ENCODE measurements around the gene KRTAP4-1. TPM values are rescaled to one million over a fixed set of nuclear protein-coding genes. Genes with fewer than 3 reads are reported as not detected.

The KRTAP4-1 gene
- total RNA-seq, 1 donor from 2014 or later = not detected

DNA sequence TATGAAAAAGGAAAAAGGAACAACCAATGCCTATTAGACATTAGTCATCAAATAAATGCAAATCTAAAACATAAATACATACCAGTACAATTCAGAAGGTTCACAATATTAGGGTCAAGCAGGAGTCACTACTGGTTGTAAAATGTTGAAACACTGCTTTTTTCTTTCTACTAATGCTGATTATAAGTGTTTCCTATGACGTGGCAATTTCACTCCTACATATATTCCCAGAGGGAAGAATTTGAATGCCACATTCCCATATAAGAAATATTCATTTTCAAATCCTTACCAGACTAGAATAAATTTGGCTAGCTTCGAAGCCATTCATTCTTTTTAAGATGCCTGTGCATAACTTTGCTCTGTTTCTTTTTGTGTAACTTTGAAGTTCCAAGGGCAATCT is 39.1 kb upstream of the KRTAP4-1 start:
- Histone ChIP-seq H3K27me3 (ENCODE audit: low read depth) (peaks cover 7% of the 10 kb centered on the region), H3K36me3 (no peaks in the 10 kb centered on the region), H3K27ac (no peak overlapping the region), H3K9me3 (no peaks in the 10 kb centered on the region), H3K4me3 (no peak overlapping the region), H3K4me1 (no peaks in the 10 kb centered on the region)
- intact Hi-C loops (cut with DNase I) = no loop called here
- TF ChIP-seq, protein P1, sequence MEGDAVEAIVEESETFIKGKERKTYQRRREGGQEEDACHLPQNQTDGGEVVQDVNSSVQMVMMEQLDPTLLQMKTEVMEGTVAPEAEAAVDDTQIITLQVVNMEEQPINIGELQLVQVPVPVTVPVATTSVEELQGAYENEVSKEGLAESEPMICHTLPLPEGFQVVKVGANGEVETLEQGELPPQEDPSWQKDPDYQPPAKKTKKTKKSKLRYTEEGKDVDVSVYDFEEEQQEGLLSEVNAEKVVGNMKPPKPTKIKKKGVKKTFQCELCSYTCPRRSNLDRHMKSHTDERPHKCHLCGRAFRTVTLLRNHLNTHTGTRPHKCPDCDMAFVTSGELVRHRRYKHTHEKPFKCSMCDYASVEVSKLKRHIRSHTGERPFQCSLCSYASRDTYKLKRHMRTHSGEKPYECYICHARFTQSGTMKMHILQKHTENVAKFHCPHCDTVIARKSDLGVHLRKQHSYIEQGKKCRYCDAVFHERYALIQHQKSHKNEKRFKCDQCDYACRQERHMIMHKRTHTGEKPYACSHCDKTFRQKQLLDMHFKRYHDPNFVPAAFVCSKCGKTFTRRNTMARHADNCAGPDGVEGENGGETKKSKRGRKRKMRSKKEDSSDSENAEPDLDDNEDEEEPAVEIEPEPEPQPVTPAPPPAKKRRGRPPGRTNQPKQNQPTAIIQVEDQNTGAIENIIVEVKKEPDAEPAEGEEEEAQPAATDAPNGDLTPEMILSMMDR (IDR thresholded peaks at IDR 0.05) = no peak
- DNase-seq (no peak), ATAC-seq (no peak)

DNA sequence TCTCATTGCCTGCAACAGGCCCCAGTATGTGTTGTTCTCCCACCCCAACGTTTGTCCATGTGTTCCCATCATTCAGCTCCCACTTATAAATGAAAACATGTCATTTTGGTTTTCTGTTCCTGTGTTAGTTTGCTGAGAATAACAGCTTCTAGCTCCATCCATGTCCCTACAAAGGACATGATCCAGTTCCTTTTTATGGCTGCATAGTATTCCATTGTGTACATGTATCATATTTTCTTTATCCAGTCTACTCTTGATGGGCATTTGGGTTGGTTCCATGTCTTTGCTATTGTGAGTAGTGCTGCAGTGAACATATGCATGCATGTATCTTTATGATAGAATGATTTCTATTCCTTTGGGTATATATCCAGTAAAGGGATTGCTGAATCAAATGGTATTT is 31.0 kb upstream of the KRTAP4-1 start:
- intact Hi-C loops (cut with DNase I) = no loop called here
- ATAC-seq (no peak), DNase-seq (no peak)
- no peaks in the 10 kb centered on the region for H3K4me1 ChIP-seq
- no peaks in the 10 kb centered on the region for H3K36me3 ChIP-seq
- H3K9me3 ChIP-seq = no peaks in the 10 kb centered on the region
- TF ChIP-seq, protein P1 (IDR thresholded peaks at IDR 0.05) = no peak
- H3K4me3 ChIP-seq = no peak overlapping the region
- no peak overlapping the region for H3K27ac ChIP-seq
- H3K27me3 ChIP-seq (ENCODE audit: low read depth) = peaks cover 6% of the 10 kb centered on the region

DNA sequence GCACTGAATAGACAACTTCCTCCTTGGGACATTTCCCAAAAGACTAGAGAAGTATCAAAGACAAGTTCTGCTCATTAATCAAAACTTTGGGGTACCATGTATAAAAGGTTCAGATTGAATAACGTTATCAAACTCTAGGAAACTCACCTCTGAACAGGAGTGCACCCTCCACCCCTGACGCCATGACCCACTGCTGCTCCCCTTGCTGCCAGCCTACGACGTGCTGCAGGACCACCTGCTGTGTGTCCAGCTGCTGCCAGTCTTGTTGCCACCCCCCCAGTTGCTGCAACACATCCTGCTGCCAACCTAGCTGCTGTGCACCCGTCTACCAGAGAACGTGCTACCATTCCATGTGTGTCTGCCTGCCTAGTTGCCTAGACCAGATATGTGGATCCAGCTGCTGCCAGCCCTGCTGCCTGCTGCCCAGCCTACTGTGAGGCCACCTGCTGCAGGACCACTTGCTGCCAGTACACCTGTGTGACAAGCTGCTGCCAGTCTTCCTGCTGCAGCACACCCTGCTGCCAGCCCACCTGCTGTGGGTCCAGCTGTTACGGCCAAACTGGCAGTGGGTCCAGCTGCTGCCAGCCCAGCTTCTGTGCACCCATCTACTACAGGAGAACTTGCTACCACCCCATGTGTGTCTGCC is 27.9 kb upstream of the KRTAP4-1 start:
- Histone ChIP-seq H3K9me3 (no peaks in the 10 kb centered on the region), H3K27ac (no peak overlapping the region), H3K4me3 (no peak overlapping the region), H3K4me1 (no peaks in the 10 kb centered on the region), H3K36me3 (no peaks in the 10 kb centered on the region), H3K27me3 (ENCODE audit: low read depth) (peaks cover 6% of the 10 kb centered on the region)
- TF ChIP-seq, protein P1 (IDR thresholded peaks at IDR 0.05) = no peak
- ATAC-seq (no peak), DNase-seq (no peak)
- intact Hi-C loops (cut with DNase I) = no loop called here

DNA sequence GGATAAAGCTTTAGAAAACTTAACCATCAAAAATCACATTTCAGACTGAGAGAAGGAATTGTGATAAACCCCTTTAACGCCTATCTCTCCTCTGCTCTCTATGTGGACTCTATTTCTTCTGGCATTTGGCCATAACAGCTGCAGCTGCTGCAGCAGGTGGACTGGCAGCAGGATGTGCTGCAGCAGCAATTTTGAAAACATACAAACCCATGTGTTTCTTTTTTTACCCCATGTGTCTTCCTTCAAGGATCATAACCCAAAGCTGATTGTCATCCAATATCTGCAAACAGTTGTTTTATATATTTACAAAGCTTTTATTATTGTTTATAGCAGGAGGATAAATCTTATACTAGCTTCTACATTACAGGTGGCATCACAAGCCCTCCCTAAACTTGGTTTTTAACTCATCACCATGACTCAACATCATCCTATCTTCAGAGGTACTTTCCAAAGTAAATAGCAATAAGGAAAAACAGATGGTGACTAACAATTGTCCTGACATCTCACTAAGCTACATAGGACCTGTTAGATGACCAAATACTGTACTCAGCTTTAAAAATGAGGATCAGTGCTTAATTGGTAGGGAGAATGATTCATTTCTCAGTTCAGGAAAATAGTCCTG is 27.2 kb upstream of the KRTAP4-1 start:
- ATAC-seq = no peak

DNA sequence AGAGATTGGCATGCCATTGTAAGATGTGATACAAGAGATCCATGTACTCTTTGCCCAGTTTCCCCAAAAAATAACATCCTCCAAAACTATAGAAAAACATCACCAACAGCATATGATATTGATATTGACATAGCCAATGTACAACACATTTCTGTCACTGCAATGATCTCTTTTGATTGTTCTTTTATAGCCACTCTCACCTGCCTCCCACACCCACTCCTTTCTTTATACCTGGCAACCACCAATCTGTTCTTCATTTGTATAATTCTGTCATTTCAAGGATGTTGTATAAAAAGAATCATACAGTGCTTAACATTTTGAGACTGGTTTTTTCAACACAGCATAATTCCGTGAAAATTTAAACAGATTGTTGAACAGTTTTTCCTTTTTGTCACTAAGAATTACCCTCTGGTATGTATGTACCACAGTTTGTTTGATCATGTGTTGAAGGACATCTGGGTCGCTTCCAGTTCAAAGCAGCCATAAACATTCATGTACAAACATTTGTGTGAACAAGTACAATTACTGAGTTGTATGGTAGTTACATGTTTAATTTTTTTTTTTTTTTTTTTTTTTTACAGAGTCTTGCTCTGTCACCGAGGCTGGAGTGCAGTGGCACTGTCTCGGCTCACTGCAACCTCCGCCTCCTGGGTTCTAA is 14.8 kb upstream of the KRTAP4-1 start:
- no peaks in the 10 kb centered on the region for H3K36me3 ChIP-seq
- H3K27me3 ChIP-seq (ENCODE audit: low read depth) = no peaks in the 10 kb centered on the region
- DNase-seq (no peak), ATAC-seq (no peak)
- TF ChIP-seq, protein P1 (IDR thresholded peaks at IDR 0.05) = no peak
- no peaks in the 10 kb centered on the region for H3K4me1 ChIP-seq
- H3K27ac ChIP-seq = no peak overlapping the region
- intact Hi-C loops (cut with DNase I) = no loop called here
- no peaks in the 10 kb centered on the region for H3K9me3 ChIP-seq
- H3K4me3 ChIP-seq = no peak overlapping the region

More for the DNA sequence above, 27.2 kb upstream of the KRTAP4-1 start:
- no peak for DNase-seq
- Histone ChIP-seq H3K4me3 (no peak overlapping the region), H3K36me3 (no peaks in the 10 kb centered on the region), H3K9me3 (no peaks in the 10 kb centered on the region), H3K27me3 (ENCODE audit: low read depth) (peaks cover 6% of the 10 kb centered on the region), H3K27ac (no peak overlapping the region), H3K4me1 (no peaks in the 10 kb centered on the region)
- TF ChIP-seq, protein P1 (IDR thresholded peaks at IDR 0.05) = no peak
- intact Hi-C loops (cut with DNase I) = no loop called here
